HG03342 (cell line): ENCODE data around the gene LAMA3.

Experiments used
- ATAC-seq: cut with Tn5 transposase; IDR thresholded peaks from one replicate; pipeline ENCODE4 v1.9.1; 2021; ENCODE audit warnings: mild to moderate bottlenecking, moderate library complexity; ENCODE audit not compliant: unreplicated experiment

Gene LAMA3

GRCh38 chr18:23888881-23889280, 199.6 kb downstream of the LAMA3 start:
- no peak for ATAC-seq

- no peak for ATAC-seq
Observed at GRCh38 chr18:23889907-23890306, 200.7 kb downstream of the LAMA3 start.

GRCh38 chr18:23890589-23890988, 201.3 kb downstream of the LAMA3 start:
- ATAC-seq: no peak

GRCh38 chr18:23893653-23894052, 204.4 kb downstream of the LAMA3 start:
- ATAC-seq: no peak

GRCh38 chr18:23894661-23895175, 205.5 kb downstream of the LAMA3 start:
- ATAC-seq: no peak

GRCh38 chr18:23897291-23897690, 208.0 kb downstream of the LAMA3 start:
- ATAC-seq: no peak

GRCh38 chr18:23897733-23898132, 208.5 kb downstream of the LAMA3 start:
- no peak for ATAC-seq

- no peak for ATAC-seq
Observed at GRCh38 chr18:23900994-23901393, 211.7 kb downstream of the LAMA3 start.

- ATAC-seq: no peak
Observed at GRCh38 chr18:23902396-23902795, 213.1 kb downstream of the LAMA3 start.

- no peak for ATAC-seq
Observed at GRCh38 chr18:23903971-23904370, 214.7 kb downstream of the LAMA3 start.

- ATAC-seq: no peak
Observed at GRCh38 chr18:23906658-23907057, 217.4 kb downstream of the LAMA3 start.

- no peak for ATAC-seq
Observed at GRCh38 chr18:23908827-23909226, 219.6 kb downstream of the LAMA3 start.

GRCh38 chr18:23910032-23910431, 220.8 kb downstream of the LAMA3 start:
- ATAC-seq: no peak

GRCh38 chr18:23912356-23912755, 223.1 kb downstream of the LAMA3 start:
- no peak for ATAC-seq

GRCh38 chr18:23916338-23916737, 227.1 kb downstream of the LAMA3 start:
- no peak for ATAC-seq

- ATAC-seq: peak; percentile 74
Observed at GRCh38 chr18:23918395-23919032, 229.3 kb downstream of the LAMA3 start.

GRCh38 chr18:23920054-23920453, 230.8 kb downstream of the LAMA3 start:
- no peak for ATAC-seq

GRCh38 chr18:23921716-23922285, 232.5 kb downstream of the LAMA3 start:
- ATAC-seq: no peak

- ATAC-seq: no peak
Observed at GRCh38 chr18:23922939-23923338, 233.7 kb downstream of the LAMA3 start.

GRCh38 chr18:23924813-23925212, 235.6 kb downstream of the LAMA3 start:
- no peak for ATAC-seq

GRCh38 chr18:23926571-23926970, 237.3 kb downstream of the LAMA3 start:
- ATAC-seq: no peak

- no peak for ATAC-seq
Observed at GRCh38 chr18:23927821-23928746, 238.8 kb downstream of the LAMA3 start.
